ENCODE measurements around the gene RPTN. TPM values are rescaled to one million over a fixed set of nuclear protein-coding genes. Genes with fewer than 3 reads are reported as not detected.
A peak's percentile ranks its signal among the peaks of the same experiment; 100 is the strongest.

Gene RPTN
- total RNA-seq, 1 donor from 2014 or later: not detected

DNA sequence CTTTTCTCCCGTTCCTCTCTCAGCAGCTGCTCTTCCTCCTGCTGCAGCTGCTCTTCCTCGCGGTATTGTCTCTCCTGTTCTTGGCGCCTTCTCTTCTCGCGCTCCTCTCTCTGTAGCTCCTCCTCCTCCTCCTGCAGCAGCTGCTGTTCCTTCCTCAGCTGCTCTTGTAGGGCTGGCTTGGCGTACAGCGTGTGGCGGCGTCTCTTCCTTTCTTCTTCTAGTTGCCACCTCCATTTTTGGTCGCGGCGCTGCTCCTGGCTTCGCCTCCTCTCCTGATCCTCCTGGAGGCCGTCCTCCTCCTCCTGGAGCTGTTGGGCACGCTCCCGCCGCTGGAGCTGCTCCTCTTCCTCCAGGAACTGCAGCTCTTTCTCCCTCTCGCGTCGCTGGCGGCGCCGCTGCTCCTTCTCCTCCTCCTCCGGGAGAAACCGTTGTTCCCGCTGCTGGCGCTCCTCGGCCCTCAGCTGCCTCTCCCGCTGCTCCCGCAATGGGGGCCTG lies 48.6 kb downstream of the RPTN start:
- Histone ChIP-seq H3K27ac (no peak overlapping the region), H3K9me3 (peaks cover 7% of the 10 kb centered on the region), H3K36me3 (no peaks in the 10 kb centered on the region), H3K4me3 (peak overlapping the region; percentile 61), H3K4me1 (peaks cover 50% of the 10 kb centered on the region), H3K27me3 (ENCODE audit: low read depth) (peaks cover 95% of the 10 kb centered on the region)
- intact Hi-C loops (cut with DNase I): no loop called here
- DNase-seq: peak; percentile 57
- peak; percentile 60 to 73 for ATAC-seq
- TF ChIP-seq, protein P1, sequence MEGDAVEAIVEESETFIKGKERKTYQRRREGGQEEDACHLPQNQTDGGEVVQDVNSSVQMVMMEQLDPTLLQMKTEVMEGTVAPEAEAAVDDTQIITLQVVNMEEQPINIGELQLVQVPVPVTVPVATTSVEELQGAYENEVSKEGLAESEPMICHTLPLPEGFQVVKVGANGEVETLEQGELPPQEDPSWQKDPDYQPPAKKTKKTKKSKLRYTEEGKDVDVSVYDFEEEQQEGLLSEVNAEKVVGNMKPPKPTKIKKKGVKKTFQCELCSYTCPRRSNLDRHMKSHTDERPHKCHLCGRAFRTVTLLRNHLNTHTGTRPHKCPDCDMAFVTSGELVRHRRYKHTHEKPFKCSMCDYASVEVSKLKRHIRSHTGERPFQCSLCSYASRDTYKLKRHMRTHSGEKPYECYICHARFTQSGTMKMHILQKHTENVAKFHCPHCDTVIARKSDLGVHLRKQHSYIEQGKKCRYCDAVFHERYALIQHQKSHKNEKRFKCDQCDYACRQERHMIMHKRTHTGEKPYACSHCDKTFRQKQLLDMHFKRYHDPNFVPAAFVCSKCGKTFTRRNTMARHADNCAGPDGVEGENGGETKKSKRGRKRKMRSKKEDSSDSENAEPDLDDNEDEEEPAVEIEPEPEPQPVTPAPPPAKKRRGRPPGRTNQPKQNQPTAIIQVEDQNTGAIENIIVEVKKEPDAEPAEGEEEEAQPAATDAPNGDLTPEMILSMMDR (IDR thresholded peaks at IDR 0.05): no peak

DNA sequence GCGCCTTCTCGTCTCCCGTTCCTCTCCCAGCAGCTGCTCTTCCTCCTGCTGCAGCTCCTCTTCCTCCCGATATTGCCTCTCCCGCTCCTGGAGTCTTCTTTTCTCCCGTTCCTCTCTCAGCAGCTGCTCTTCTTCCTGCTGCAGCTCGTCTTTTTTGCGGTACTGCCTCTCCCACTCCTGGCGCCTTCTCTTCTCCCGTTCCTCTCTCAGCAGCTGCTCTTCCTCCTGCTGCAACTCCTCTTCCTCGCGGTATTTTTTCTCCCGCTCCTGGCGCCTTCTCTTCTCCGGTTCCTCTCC lies 49.1 kb downstream of the RPTN start:
- intact Hi-C loops (cut with DNase I): no loop called here

DNA sequence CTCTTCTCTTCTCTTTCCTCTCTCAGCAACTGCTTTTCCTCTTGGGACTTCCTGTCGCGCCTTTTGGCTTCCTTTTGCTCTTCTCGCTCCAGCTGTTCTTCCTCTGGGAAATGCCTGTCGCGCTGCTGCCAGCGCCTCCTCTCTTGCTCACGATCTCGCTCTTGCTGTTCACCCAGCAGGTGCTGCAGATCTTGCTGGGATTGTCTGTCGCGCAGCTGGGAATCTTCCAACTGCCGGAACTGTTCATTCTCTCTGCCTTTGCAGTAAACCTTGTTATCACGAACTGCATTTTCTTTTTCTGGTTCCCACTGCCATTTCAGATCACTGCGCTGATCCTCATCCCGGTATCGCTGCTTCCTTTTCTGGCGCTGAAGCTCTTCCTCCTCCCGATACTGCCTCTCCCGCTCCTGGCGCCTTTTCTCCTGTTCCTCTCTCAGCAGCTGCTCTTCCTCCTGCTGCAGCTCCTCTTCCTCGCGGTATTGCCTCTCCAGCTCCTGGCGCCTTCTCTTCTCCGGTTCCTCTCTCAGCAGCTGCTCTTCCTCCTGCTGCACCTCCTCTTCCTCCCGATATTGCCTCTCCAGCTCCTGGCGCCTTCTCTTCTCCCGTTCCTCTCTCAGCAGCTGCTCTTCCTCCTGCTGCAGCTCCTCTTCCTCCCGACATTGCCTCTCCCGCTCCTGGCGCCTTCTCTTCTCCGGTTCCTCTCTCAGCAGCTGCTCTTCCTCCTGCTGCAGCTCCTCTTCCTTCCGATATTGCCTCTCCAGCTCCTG lies 49.6 kb downstream of the RPTN start:
- peaks cover 95% of the 10 kb centered on the region for H3K27me3 ChIP-seq (ENCODE audit: low read depth)
- peaks cover 50% of the 10 kb centered on the region for H3K4me1 ChIP-seq

More for the DNA sequence above, 49.1 kb downstream of the RPTN start:
- Histone ChIP-seq H3K36me3 (no peaks in the 10 kb centered on the region), H3K4me3 (peak overlapping the region; percentile 61), H3K4me1 (peaks cover 50% of the 10 kb centered on the region), H3K9me3 (peaks cover 7% of the 10 kb centered on the region), H3K27me3 (ENCODE audit: low read depth) (peaks cover 95% of the 10 kb centered on the region), H3K27ac (no peak overlapping the region)
- ATAC-seq (no peak), DNase-seq (no peak)
- TF ChIP-seq, protein P1 (IDR thresholded peaks at IDR 0.05): no peak

DNA sequence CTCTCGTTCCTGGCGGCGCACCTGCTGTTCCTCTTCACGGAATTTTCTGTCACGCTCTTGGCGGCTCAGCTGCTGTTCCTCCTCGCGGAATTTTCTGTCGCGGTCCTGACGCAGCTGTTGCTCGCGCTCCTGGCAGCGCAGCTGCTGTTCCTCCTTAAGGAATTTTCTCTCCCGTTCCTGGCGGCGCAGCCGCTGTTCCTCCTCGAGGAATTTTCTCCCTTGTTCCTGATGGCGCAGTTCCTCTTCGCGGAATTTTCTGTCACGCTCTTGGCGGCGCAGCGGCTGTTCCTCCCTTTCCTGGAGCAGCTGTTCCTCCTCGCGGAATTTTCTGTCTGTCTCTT lies 50.2 kb downstream of the RPTN start:
- Histone ChIP-seq H3K4me1 (peaks cover 50% of the 10 kb centered on the region), H3K9me3 (peaks cover 7% of the 10 kb centered on the region), H3K36me3 (no peaks in the 10 kb centered on the region), H3K27ac (no peak overlapping the region), H3K4me3 (peak overlapping the region; percentile 61), H3K27me3 (ENCODE audit: low read depth) (peaks cover 93% of the 10 kb centered on the region)
- TF ChIP-seq, protein P1 (IDR thresholded peaks at IDR 0.05): no peak
- intact Hi-C loops (cut with DNase I): no loop called here
- no peak for ATAC-seq
- no peak for DNase-seq

More for the DNA sequence above, 49.6 kb downstream of the RPTN start:
- Histone ChIP-seq H3K36me3 (no peaks in the 10 kb centered on the region), H3K4me3 (peak overlapping the region; percentile 61), H3K27ac (no peak overlapping the region), H3K9me3 (peaks cover 7% of the 10 kb centered on the region)
- intact Hi-C loops (cut with DNase I): no loop called here
- DNase-seq (no peak), ATAC-seq (no peak)
- TF ChIP-seq, protein P1 (IDR thresholded peaks at IDR 0.05): no peak

DNA sequence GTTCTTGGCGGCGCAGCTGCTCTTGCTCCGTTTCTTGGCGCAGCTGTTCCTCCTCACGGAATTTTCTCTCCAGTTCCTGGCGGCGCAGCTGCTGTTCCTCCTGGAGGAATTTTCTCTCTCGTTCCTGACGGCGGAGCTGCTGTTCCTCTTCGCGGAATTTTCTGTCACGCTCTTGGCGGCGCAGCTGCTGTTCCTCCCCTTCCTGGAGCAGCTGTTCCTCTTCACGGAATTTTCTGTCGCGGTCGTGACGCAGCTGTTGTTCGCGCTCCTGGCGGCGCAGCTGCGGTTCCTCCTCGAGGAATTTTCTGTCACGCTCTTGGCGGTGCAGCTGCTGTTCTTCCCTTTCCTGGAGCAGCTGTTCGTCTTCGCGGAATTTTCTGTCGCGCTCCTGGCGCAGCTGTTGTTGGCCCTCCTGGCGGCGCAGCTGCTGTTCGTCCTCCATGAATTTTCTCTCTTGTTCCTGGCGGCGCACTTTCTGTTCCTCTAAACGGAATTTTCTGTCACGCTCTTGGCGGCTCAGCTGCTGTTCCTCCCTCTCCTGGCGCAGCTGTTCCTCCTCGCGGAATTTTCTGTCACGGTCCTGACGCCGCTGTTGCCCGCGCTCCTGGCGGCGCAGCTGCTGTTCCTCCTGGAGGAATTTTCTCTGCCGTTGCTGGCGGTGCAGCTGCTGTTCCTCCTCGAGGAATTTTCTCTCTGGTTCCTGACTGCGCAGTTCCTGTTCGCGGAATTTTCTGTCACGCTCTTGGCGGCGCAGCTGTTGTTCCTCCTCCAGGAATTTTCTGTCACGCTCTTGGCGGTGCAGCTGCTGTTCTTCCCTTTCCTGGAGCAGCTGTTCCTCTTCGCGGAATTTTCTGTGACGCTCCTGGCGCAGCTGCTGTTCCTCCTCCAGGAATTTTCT lies 50.8 kb downstream of the RPTN start:
- Histone ChIP-seq H3K27ac (no peak overlapping the region), H3K9me3 (peaks cover 7% of the 10 kb centered on the region), H3K4me1 (peaks cover 50% of the 10 kb centered on the region), H3K4me3 (peak overlapping the region; percentile 61), H3K36me3 (no peaks in the 10 kb centered on the region), H3K27me3 (ENCODE audit: low read depth) (peaks cover 88% of the 10 kb centered on the region)
- intact Hi-C loops (cut with DNase I): no loop called here
- DNase-seq (no peak), ATAC-seq (no peak)
- TF ChIP-seq, protein P1 (IDR thresholded peaks at IDR 0.05): no peak
